Psoas muscle (tissue), 8 donors: ENCODE measurements around the gene GGT6. TPM values are rescaled to one million over a fixed set of nuclear protein-coding genes. Genes with fewer than 3 reads are reported as not detected.

Experiments
- ATAC-seq, 4 donors: fragments of 200-7000 bp; cut with Tn5 transposase; one replicate each; pipeline ENCODE4 v1.9.1; 2020; ENCODE audit warnings: moderate library complexity in 3 of 4, mild to moderate bottlenecking in 2 of 4
- DNase-seq, 2 donors: peaks; one replicate each; pipeline ENCODE4 v3.0.0-alpha.2; 2020
- H3K27ac ChIP-seq: fragments of 200-600 bp; one replicate; pipeline ENCODE4 v1.8.0; 2022
- H3K27me3 ChIP-seq, 3 donors: fragments of 200-600 bp in 1 of 3; one replicate each; pipeline versions ENCODE4 v1.6.1 to v1.8.0; 2013 to 2022; ENCODE audit warnings: low read length in 2 of 3, mild to moderate bottlenecking in 2 of 3, moderate library complexity in 1 of 3; ENCODE audit not compliant: insufficient read depth in 3 of 3
- H3K36me3 ChIP-seq, 2 donors: fragments of 200-600 bp in 1 of 2; one replicate each; pipeline versions ENCODE4 v1.6.1 to v1.8.0; 2013 to 2022; ENCODE audit warnings: low read depth in 1 of 2, mild to moderate bottlenecking in 1 of 2, moderate library complexity in 1 of 2; ENCODE audit not compliant: insufficient read depth in 1 of 2
- H3K4me1 ChIP-seq: fragments of 200-600 bp; one replicate; pipeline ENCODE4 v1.8.0; 2022
- H3K4me3 ChIP-seq: fragments of 200-600 bp; one replicate; pipeline ENCODE4 v1.8.0; 2022; ENCODE audit warnings: mild to moderate bottlenecking
- H3K9me3 ChIP-seq: fragments of 200-600 bp; one replicate; pipeline ENCODE4 v1.8.0; 2022
- CTCF ChIP-seq: fragments of 200-600 bp; IDR thresholded peaks from one replicate; pipeline ENCODE4 v1.8.0; 2022; ENCODE audit warnings: antibody characterized with exemption
- WGBS, 3 donors: extraction: QIAGEN DNeasy Blood & Tissue Kit; methylation state at CpG; one replicate each; pipeline versions ENCODE4 v1.1.6 to v1.1.7; 2013; 5-methylcytosine and 5-hydroxymethylcytosine counted together
- intact Hi-C, 2 donors: fragments of 100-400 bp; cut with DNase I; formaldehyde crosslinking; loops; one replicate each; pipeline versions ENCODE4 v1.11.0 to v1.14.2; 2022
- polyA plus RNA-seq, 3 donors: library from polyadenylated mRNA; stranded (reverse); fragments of 200-250 nt; gene quantifications; one replicate each; pipeline ENCODE4 v1.2.3, GENCODE V29; 2013
- total RNA-seq, 4 donors: library from RNA; stranded (reverse); fragmentation: NEBNext Ultra II Directional in 2 of 4; extraction: Animal tissue kit (Norgen Biotek cat#: 25700) in 2 of 4; gene quantifications; one replicate each; pipeline versions ENCODE4 v1.2.1 to v1.2.4, GENCODE V29; 2021 to 2023
- donor health status: healthy with polysubstance abuse.
- donor health status: DM: no; HTN: no; CAD: no; lungs with moderate emphysema.
- donor health status: Bipolar disorder and iron deficiency.
- donor health status: healthy.
- donor health status: DM: yes; HTN: yes; CAD: no.
- donor health status: DM: no; HTN: no; CAD: no.
- donor health status: DM: no; HTN: no; CAD: no.
- donor health status: DM: yes; HTN: yes; CAD: no.

Gene GGT6
- total and polyA plus RNA-seq, 7 donors: 0.03 TPM; not detected in 6

- Histone ChIP-seq H3K27ac (no peak overlapping the region), H3K36me3 (peaks cover 7 to 72% of the 10 kb centered on the region in 2 donors), H3K27me3 (no peaks in the 10 kb centered on the region), H3K9me3 (no peaks in the 10 kb centered on the region), H3K4me3 (no peak overlapping the region), H3K4me1 (peaks cover 14% of the 10 kb centered on the region)
- no peak for TF ChIP-seq CTCF
- 90 to 94% (median 93%) methylated on average over 27 of the region's 27 CpGs for WGBS, 3 donors
- intact Hi-C loops: no loop called here
- DNase-seq (peak in 1 of 2 donors; percentile 53), ATAC-seq (no peak)
Measured at GRCh38 chr17:4551796-4552525, 8.4 kb downstream of the GGT6 start.

GRCh38 chr17:4551141-4551540, 9.2 kb downstream of the GGT6 start:
- H3K36me3 ChIP-seq: peaks cover 7 to 80% of the 10 kb centered on the region in 2 donors
- peak in 1 of 2 donors; percentile 50 for DNase-seq
- no peaks in the 10 kb centered on the region for H3K9me3 ChIP-seq
- no peak for TF ChIP-seq CTCF
- H3K4me1 ChIP-seq: peaks cover 14% of the 10 kb centered on the region
- H3K27me3 ChIP-seq: no peaks in the 10 kb centered on the region
- no peak overlapping the region for H3K27ac ChIP-seq
- no peak overlapping the region for H3K4me3 ChIP-seq
- intact Hi-C loops: no loop called here
- 79 to 89% (median 82%) methylated on average over 8 of the region's 8 CpGs for WGBS, 3 donors
- no peak for ATAC-seq

- no peak overlapping the region for H3K27ac ChIP-seq
- 89 to 94% (median 91%) methylated on average over 16 of the region's 16 CpGs for WGBS, 3 donors
- ATAC-seq: no peak
- no peaks in the 10 kb centered on the region for H3K27me3 ChIP-seq
- TF ChIP-seq CTCF: no peak
- no peaks in the 10 kb centered on the region for H3K9me3 ChIP-seq
- no peak overlapping the region for H3K4me3 ChIP-seq
- peaks cover 9% of the 10 kb centered on the region for H3K4me1 ChIP-seq
- no peak for DNase-seq
- intact Hi-C loops: no loop called here
- peaks cover 7 to 83% of the 10 kb centered on the region in 2 donors for H3K36me3 ChIP-seq
Measured at GRCh38 chr17:4550534-4551039, 9.8 kb downstream of the GGT6 start.

DNA sequence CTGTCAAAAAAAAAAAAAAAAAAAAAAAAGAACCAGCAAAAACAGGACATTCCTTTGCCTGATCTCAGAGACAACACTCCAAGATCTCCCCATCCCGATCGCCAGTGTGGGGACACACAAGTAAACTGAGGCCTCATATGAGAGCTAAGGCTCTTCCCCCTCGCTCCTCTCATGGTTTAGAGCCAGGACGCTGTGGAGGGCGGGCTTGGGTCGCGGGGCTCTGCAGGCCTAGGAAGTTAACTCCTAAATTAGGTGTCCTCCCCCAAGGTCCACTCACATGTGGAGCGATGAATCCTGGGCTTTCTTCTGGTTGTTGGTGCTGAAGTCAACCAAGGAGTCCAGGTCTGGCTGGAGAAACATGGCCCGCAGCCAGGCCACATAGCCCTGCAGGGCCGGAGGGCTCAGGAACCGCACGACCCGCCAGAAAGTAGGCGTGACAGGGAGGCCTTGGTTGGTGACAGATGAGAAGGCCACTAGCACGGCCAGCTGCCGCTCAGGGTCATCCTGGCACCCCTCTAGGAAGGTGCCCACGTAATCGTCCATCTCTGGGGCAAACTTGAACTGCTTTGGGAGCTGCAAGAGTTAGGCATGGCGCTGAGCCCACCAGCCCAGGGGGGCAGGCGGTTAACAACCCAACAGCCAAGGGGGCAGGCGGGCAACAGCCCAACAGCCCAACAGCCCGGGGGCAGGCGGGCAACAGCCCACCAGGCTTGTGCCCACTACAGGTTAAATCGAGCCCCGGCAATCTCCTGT, 10.4 kb downstream of the GGT6 start:
- Histone ChIP-seq H3K4me3 (no peak overlapping the region), H3K36me3 (peaks cover 7 to 86% of the 10 kb centered on the region in 2 donors), H3K4me1 (peaks cover 9% of the 10 kb centered on the region), H3K27ac (no peak overlapping the region), H3K27me3 (no peaks in the 10 kb centered on the region), H3K9me3 (no peaks in the 10 kb centered on the region)
- ATAC-seq (peak in 1 of 4 donors; percentile 12), DNase-seq (peak; percentile 14 to 58)
- TF ChIP-seq CTCF: no peak
- intact Hi-C loops: no loop called here
- WGBS, 3 donors: 68 to 83% (median 69%) methylated on average over 25 of the region's 25 CpGs
